Esophagus muscularis mucosa (tissue), 4 donors: ENCODE measurements around the gene KRT77. TPM values are rescaled to one million over a fixed set of nuclear protein-coding genes. Genes with fewer than 3 reads are reported as not detected.

Source experiments
- DNase-seq: peaks from one replicate; pipeline ENCODE4 v3.0.0-alpha.2; 2017; ENCODE audit errors: extremely low spot score
- H3K27ac ChIP-seq, 4 donors: fragments of 200-600 bp; sonication (generic); replicated peaks in 1 of 4; 1 replicate in 3 of 4; 2 replicates in 1 of 4; pipeline ENCODE4 v1.5.1; 2016 to 2019; ENCODE audit warnings: mild to moderate bottlenecking in 1 of 4
- H3K27me3 ChIP-seq, 4 donors: fragments of 200-600 bp; sonication (generic); one replicate each; pipeline versions ENCODE4 v1.5.1 to v1.6.0; 2016 to 2019
- H3K36me3 ChIP-seq, 4 donors: fragments of 200-600 bp; sonication (generic); one replicate each; pipeline ENCODE4 v1.5.1; 2016 to 2019
- H3K4me1 ChIP-seq, 4 donors: fragments of 200-600 bp; sonication (generic); one replicate each; pipeline ENCODE4 v1.5.1; 2016 to 2019
- H3K4me3 ChIP-seq, 4 donors: fragments of 200-600 bp; sonication (generic); 1 replicate in 2 of 4; 2 replicates in 2 of 4; pipeline ENCODE4 v1.5.1; 2016 to 2019; ENCODE audit warnings: mild to moderate bottlenecking in 4 of 4, moderate library complexity in 1 of 4
- H3K9me3 ChIP-seq, 4 donors: fragments of 200-600 bp; sonication (generic); 1 replicate in 3 of 4; 2 replicates in 1 of 4; pipeline ENCODE4 v1.5.1; 2016 to 2019
- CTCF ChIP-seq, 3 experiments: fragments of 200-600 bp in 2 of 3; fragments of 450-650 bp in 1 of 3; sonication (generic) in 2 of 3; IDR thresholded peaks; one replicate each; pipeline ENCODE4 v1.5.1; 2017 to 2019; ENCODE audit warnings: antibody characterized with exemption in 3 of 3, mild to moderate bottlenecking in 2 of 3, moderate library complexity in 1 of 3
- EP300 ChIP-seq: sonication (generic); formaldehyde crosslinking; IDR thresholded peaks from one replicate; pipeline ENCODE4 v1.6.1; 2017; ENCODE audit warnings: antibody characterized with exemption
- POLR2A ChIP-seq: fragments of 450-650 bp; IDR thresholded peaks from one replicate; pipeline ENCODE4 v1.6.1; 2017; ENCODE audit warnings: antibody characterized with exemption, moderate library complexity, mild to moderate bottlenecking, low read depth
- POLR2AphosphoS5 ChIP-seq, 2 donors: sonication (generic); formaldehyde crosslinking; IDR thresholded peaks; one replicate each; pipeline ENCODE4 v1.6.1; 2017; ENCODE audit warnings: antibody characterized with exemption in 2 of 2
- WGBS: methylation state at CpG from one replicate; pipeline ENCODE4 v1.1.5; 2018; 5-methylcytosine and 5-hydroxymethylcytosine counted together
- intact Hi-C: fragments of 100-400 bp; cut with DNase I; formaldehyde crosslinking; loops from one replicate; pipeline ENCODE4 v1.15.1; 2023
- total RNA-seq, 4 donors: library from RNA; depleted of rRNA; stranded (reverse); fragments of >200 nt; gene quantifications; one replicate each; pipeline versions ENCODE4 v1.1.0 to v1.2.1, GENCODE V29; 2016

Gene KRT77
- total RNA-seq, 4 donors from 2014 or later, result not detected

GRCh38 chr12:52721838-52722470 lies 18.6 kb upstream of the KRT77 start:
- DNase-seq, result no peak
- peaks cover 0 to 23% (median 0%) of the 10 kb centered on the region in 4 donors for H3K27me3 ChIP-seq
- H3K4me3 ChIP-seq, result no peak overlapping the region
- no peaks in the 10 kb centered on the region for H3K9me3 ChIP-seq
- no peak overlapping the region for H3K27ac ChIP-seq
- WGBS, result 39% methylated on average over 3 of the region's 3 CpGs
- intact Hi-C loops, result no loop called here
- TF ChIP-seq POLR2AphosphoS5 (IDR thresholded peaks at IDR 0.05), result no peak
- no peak for TF ChIP-seq CTCF (IDR thresholded peaks at IDR 0.05)
- TF ChIP-seq EP300, result no peak
- TF ChIP-seq POLR2A, result no peak
- H3K4me1 ChIP-seq, result no peaks in the 10 kb centered on the region
- H3K36me3 ChIP-seq, result no peaks in the 10 kb centered on the region

GRCh38 chr12:52720365-52720886 lies 17.1 kb upstream of the KRT77 start:
- no peak for TF ChIP-seq CTCF (IDR thresholded peaks at IDR 0.05)
- TF ChIP-seq POLR2AphosphoS5 (IDR thresholded peaks at IDR 0.05), result no peak
- TF ChIP-seq POLR2A, result no peak
- no peak for TF ChIP-seq EP300
- intact Hi-C loops, result no loop called here

GRCh38 chr12:52716061-52716460 lies 12.7 kb upstream of the KRT77 start:
- no peak for TF ChIP-seq CTCF (IDR thresholded peaks at IDR 0.05)
- TF ChIP-seq POLR2A, result no peak
- TF ChIP-seq EP300, result no peak
- TF ChIP-seq POLR2AphosphoS5 (IDR thresholded peaks at IDR 0.05), result no peak
- H3K9me3 ChIP-seq, result no peaks in the 10 kb centered on the region
- peaks cover 0 to 12% (median 10%) of the 10 kb centered on the region in 4 donors for H3K4me1 ChIP-seq
- peaks cover 3 to 42% (median 19%) of the 10 kb centered on the region in 4 donors for H3K27me3 ChIP-seq
- H3K4me3 ChIP-seq, result no peak overlapping the region
- DNase-seq, result no peak
- WGBS, result 88% methylated on average over 5 of the region's 5 CpGs
- intact Hi-C loops, result no loop called here
- no peak overlapping the region for H3K27ac ChIP-seq
- H3K36me3 ChIP-seq, result no peaks in the 10 kb centered on the region

More at GRCh38 chr12:52720365-52720886, 17.1 kb upstream of the KRT77 start:
- no peaks in the 10 kb centered on the region for H3K9me3 ChIP-seq
- H3K27me3 ChIP-seq, result peaks cover 0 to 22% (median under 1%) of the 10 kb centered on the region in 4 donors
- no peak overlapping the region for H3K27ac ChIP-seq
- 76% methylated on average over 8 of the region's 8 CpGs for WGBS
- H3K4me1 ChIP-seq, result no peaks in the 10 kb centered on the region
- no peak overlapping the region for H3K4me3 ChIP-seq
- no peak for DNase-seq
- H3K36me3 ChIP-seq, result no peaks in the 10 kb centered on the region

GRCh38 chr12:52715416-52715815 lies 12.1 kb upstream of the KRT77 start:
- peaks cover 3 to 42% (median 19%) of the 10 kb centered on the region in 4 donors for H3K27me3 ChIP-seq
- H3K9me3 ChIP-seq, result no peaks in the 10 kb centered on the region
- peaks cover 0 to 12% (median 10%) of the 10 kb centered on the region in 4 donors for H3K4me1 ChIP-seq
- H3K27ac ChIP-seq, result no peak overlapping the region
- 73% methylated on average over 8 of the region's 14 CpGs for WGBS
- intact Hi-C loops, result no loop called here
- no peak for TF ChIP-seq EP300
- TF ChIP-seq POLR2A, result no peak
- no peak for TF ChIP-seq POLR2AphosphoS5 (IDR thresholded peaks at IDR 0.05)
- no peak for TF ChIP-seq CTCF (IDR thresholded peaks at IDR 0.05)
- DNase-seq, result no peak
- no peak overlapping the region for H3K4me3 ChIP-seq
- H3K36me3 ChIP-seq, result no peaks in the 10 kb centered on the region
